ENCODE results near the gene TXNRD3.

Gene TXNRD3

GRCh38 chr3:126663257-126663656 lies 8.3 kb upstream of the TXNRD3 start:
- no peak for TF ChIP-seq ELF4 (IDR thresholded peaks at IDR 0.05)
- no peak for TF ChIP-seq PKNOX1 (IDR thresholded peaks at IDR 0.05)
- no peak for TF ChIP-seq FOXA1 (IDR thresholded peaks at IDR 0.05)
- TF ChIP-seq NFRKB (IDR thresholded peaks at IDR 0.05), result no peak
- TF ChIP-seq L3MBTL2 (conservative IDR thresholded peaks at IDR 0.05), result no peak
- no peak for TF ChIP-seq FOXM1 (IDR thresholded peaks at IDR 0.05; ENCODE audit: borderline replicate concordance)
- no peak for TF ChIP-seq SP1 (IDR thresholded peaks at IDR 0.05)
- TF ChIP-seq TARDBP (IDR thresholded peaks at IDR 0.05), result no peak
- TF ChIP-seq ARNT (IDR thresholded peaks at IDR 0.05), result no peak
- TF ChIP-seq LEF1 (IDR thresholded peaks at IDR 0.05; ENCODE audit: borderline replicate concordance), result no peak
- TF ChIP-seq FOXK2 (IDR thresholded peaks at IDR 0.05), result no peak
- no peak for TF ChIP-seq HDGF (IDR thresholded peaks at IDR 0.05; ENCODE audit: borderline replicate concordance)
- TF ChIP-seq ZNF384 (IDR thresholded peaks at IDR 0.05), result no peak
- no peak for TF ChIP-seq SUZ12 (IDR thresholded peaks at IDR 0.05)
- no peak for TF ChIP-seq BHLHE40 (IDR thresholded peaks at IDR 0.05; ENCODE audit: borderline replicate concordance)
- TF ChIP-seq CTBP1 (IDR thresholded peaks at IDR 0.05; ENCODE audit: borderline replicate concordance), result no peak
- no peak for DNase-seq (ENCODE audit: extremely low spot score)
- POLR2A ChIA-PET, result no interaction called here
- CTCF ChIA-PET, result no interaction called here

GRCh38 chr3:126661532-126662364 lies 6.8 kb upstream of the TXNRD3 start:
- POLR2A ChIA-PET, result no interaction called here
- DNase-seq (ENCODE audit: extremely low spot score), result no peak
- CTCF ChIA-PET, result no interaction called here
- TF ChIP-seq NFRKB (IDR thresholded peaks at IDR 0.05), result no peak
- no peak for TF ChIP-seq HDGF (IDR thresholded peaks at IDR 0.05; ENCODE audit: borderline replicate concordance)
- no peak for TF ChIP-seq SUZ12 (IDR thresholded peaks at IDR 0.05)
- TF ChIP-seq CTBP1 (IDR thresholded peaks at IDR 0.05; ENCODE audit: borderline replicate concordance), result no peak
- no peak for TF ChIP-seq ZNF384 (IDR thresholded peaks at IDR 0.05)
- TF ChIP-seq FOXM1 (IDR thresholded peaks at IDR 0.05; ENCODE audit: borderline replicate concordance), result no peak
- no peak for TF ChIP-seq PKNOX1 (IDR thresholded peaks at IDR 0.05)
- TF ChIP-seq L3MBTL2 (conservative IDR thresholded peaks at IDR 0.05), result no peak
- TF ChIP-seq BHLHE40 (IDR thresholded peaks at IDR 0.05; ENCODE audit: borderline replicate concordance), result no peak
- no peak for TF ChIP-seq ELF4 (IDR thresholded peaks at IDR 0.05)
- no peak for TF ChIP-seq SP1 (IDR thresholded peaks at IDR 0.05)
- no peak for TF ChIP-seq FOXA1 (IDR thresholded peaks at IDR 0.05)
- TF ChIP-seq TARDBP (IDR thresholded peaks at IDR 0.05), result no peak
- TF ChIP-seq FOXK2 (IDR thresholded peaks at IDR 0.05), result no peak
- no peak for TF ChIP-seq LEF1 (IDR thresholded peaks at IDR 0.05; ENCODE audit: borderline replicate concordance)
- TF ChIP-seq ARNT (IDR thresholded peaks at IDR 0.05), result no peak

GRCh38 chr3:126659915-126660886 lies 5.3 kb upstream of the TXNRD3 start:
- DNase-seq (ENCODE audit: extremely low spot score), result no peak
- CTCF ChIA-PET, result interaction anchor here (1.0 kb wide), 1 partner anchor 9 kb away, joined by 4 read pairs; no protein-coding TSS in a partner anchor
- no peak for TF ChIP-seq BHLHE40 (IDR thresholded peaks at IDR 0.05; ENCODE audit: borderline replicate concordance)
- no peak for TF ChIP-seq LEF1 (IDR thresholded peaks at IDR 0.05; ENCODE audit: borderline replicate concordance)
- TF ChIP-seq SUZ12 (IDR thresholded peaks at IDR 0.05), result no peak
- no peak for TF ChIP-seq NFRKB (IDR thresholded peaks at IDR 0.05)
- no peak for TF ChIP-seq FOXA1 (IDR thresholded peaks at IDR 0.05)
- no peak for TF ChIP-seq SP1 (IDR thresholded peaks at IDR 0.05)
- TF ChIP-seq ZNF384 (IDR thresholded peaks at IDR 0.05), result no peak
- no peak for TF ChIP-seq L3MBTL2 (conservative IDR thresholded peaks at IDR 0.05)
- POLR2A ChIA-PET, result no interaction called here

- POLR2A ChIA-PET, result no interaction called here
- TF ChIP-seq L3MBTL2 (conservative IDR thresholded peaks at IDR 0.05), result no peak
- no peak for TF ChIP-seq CTBP1 (IDR thresholded peaks at IDR 0.05; ENCODE audit: borderline replicate concordance)
- no peak for TF ChIP-seq SP1 (IDR thresholded peaks at IDR 0.05)
- no peak for TF ChIP-seq TARDBP (IDR thresholded peaks at IDR 0.05)
- no peak for TF ChIP-seq BHLHE40 (IDR thresholded peaks at IDR 0.05; ENCODE audit: borderline replicate concordance)
- TF ChIP-seq FOXM1 (IDR thresholded peaks at IDR 0.05; ENCODE audit: borderline replicate concordance), result no peak
- TF ChIP-seq ZNF384 (IDR thresholded peaks at IDR 0.05), result no peak
- no peak for TF ChIP-seq ELF4 (IDR thresholded peaks at IDR 0.05)
- no peak for TF ChIP-seq NFRKB (IDR thresholded peaks at IDR 0.05)
- CTCF ChIA-PET, result no interaction called here
- no peak for DNase-seq (ENCODE audit: extremely low spot score)
Measured at GRCh38 chr3:126658584-126658983, 3.7 kb upstream of the TXNRD3 start.

GRCh38 chr3:126657901-126658300 lies 3.0 kb upstream of the TXNRD3 start:
- CTCF ChIA-PET, result interaction anchor here (0.8 kb wide), 1 partner anchor 11 kb away, joined by 4 read pairs; no protein-coding TSS in a partner anchor
- POLR2A ChIA-PET, result no interaction called here
- TF ChIP-seq HDGF (IDR thresholded peaks at IDR 0.05; ENCODE audit: borderline replicate concordance) (no peak), NFRKB (IDR thresholded peaks at IDR 0.05) (no peak), ZNF384 (IDR thresholded peaks at IDR 0.05) (no peak), CTBP1 (IDR thresholded peaks at IDR 0.05; ENCODE audit: borderline replicate concordance) (no peak), PKNOX1 (IDR thresholded peaks at IDR 0.05) (no peak), ELF4 (IDR thresholded peaks at IDR 0.05) (no peak), BHLHE40 (IDR thresholded peaks at IDR 0.05; ENCODE audit: borderline replicate concordance) (no peak), LEF1 (IDR thresholded peaks at IDR 0.05; ENCODE audit: borderline replicate concordance) (no peak), FOXA1 (IDR thresholded peaks at IDR 0.05) (no peak), TARDBP (IDR thresholded peaks at IDR 0.05) (no peak)
- DNase-seq (ENCODE audit: extremely low spot score), result no peak
